HL-60 (cell line): ENCODE measurements around the gene KIF15.
A peak's percentile ranks its signal among the peaks of the same experiment; 100 is the strongest.

Experiments used
- DNase-seq, 2 experiments: peaks; one replicate each; pipeline ENCODE4 v3.0.0-alpha.2; 2010 to 2020; ENCODE audit warnings: low read depth in 1 of 2, low spot score in 1 of 2
- H3K27ac ChIP-seq: fragments of 250-450 bp; sonication (Bioruptor Pico); replicated peaks from 2 replicates; pipeline ENCODE4 v1.5.1; 2020; ENCODE audit warnings: mild to moderate bottlenecking, moderate library complexity
- H3K27me3 ChIP-seq: fragments of 250-450 bp; sonication (Bioruptor Pico); 2 replicates; pipeline ENCODE4 v1.5.1; 2021; ENCODE audit warnings: mild to moderate bottlenecking, moderate library complexity; ENCODE audit not compliant: insufficient read depth, poor library complexity, severe bottlenecking
- H3K4me3 ChIP-seq: replicated peaks from 2 replicates; pipeline ENCODE4 v1.5.1; 2011; ENCODE audit warnings: mild to moderate bottlenecking, control low read depth, low read length; ENCODE audit not compliant: insufficient read depth
- GABPA ChIP-seq: IDR thresholded peaks from 2 replicates; pipeline ENCODE4 v1.6.1; 2012; ENCODE audit warnings: low read depth
- POLR2AphosphoS5 ChIP-seq: IDR thresholded peaks from 2 replicates; pipeline ENCODE4 v1.6.1; 2012; ENCODE audit warnings: low read depth
- SPI1 ChIP-seq: IDR thresholded peaks from 2 replicates; pipeline ENCODE4 v1.6.1; 2012; ENCODE audit warnings: low read depth, mild to moderate bottlenecking, borderline replicate concordance
- long read RNA-seq: library from polyadenylated mRNA; unstranded; transcript quantifications from one replicate; pipeline ENCODE4 v2.0.0, GENCODE V29; 2020
- TF ChIP-seq, protein P1 (sequence below): IDR thresholded peaks from one replicate; pipeline ENCODE4 v1.5.1; 2011; ENCODE audit warnings: low read length, control low read depth, inconsistent platforms; ENCODE audit not compliant: insufficient read depth
- TF ChIP-seq, protein P2 (sequence below): IDR thresholded peaks from 2 replicates; pipeline ENCODE4 v1.6.1; 2012; ENCODE audit warnings: low read depth; ENCODE audit not compliant: insufficient replicate concordance

The KIF15 gene, protein sequence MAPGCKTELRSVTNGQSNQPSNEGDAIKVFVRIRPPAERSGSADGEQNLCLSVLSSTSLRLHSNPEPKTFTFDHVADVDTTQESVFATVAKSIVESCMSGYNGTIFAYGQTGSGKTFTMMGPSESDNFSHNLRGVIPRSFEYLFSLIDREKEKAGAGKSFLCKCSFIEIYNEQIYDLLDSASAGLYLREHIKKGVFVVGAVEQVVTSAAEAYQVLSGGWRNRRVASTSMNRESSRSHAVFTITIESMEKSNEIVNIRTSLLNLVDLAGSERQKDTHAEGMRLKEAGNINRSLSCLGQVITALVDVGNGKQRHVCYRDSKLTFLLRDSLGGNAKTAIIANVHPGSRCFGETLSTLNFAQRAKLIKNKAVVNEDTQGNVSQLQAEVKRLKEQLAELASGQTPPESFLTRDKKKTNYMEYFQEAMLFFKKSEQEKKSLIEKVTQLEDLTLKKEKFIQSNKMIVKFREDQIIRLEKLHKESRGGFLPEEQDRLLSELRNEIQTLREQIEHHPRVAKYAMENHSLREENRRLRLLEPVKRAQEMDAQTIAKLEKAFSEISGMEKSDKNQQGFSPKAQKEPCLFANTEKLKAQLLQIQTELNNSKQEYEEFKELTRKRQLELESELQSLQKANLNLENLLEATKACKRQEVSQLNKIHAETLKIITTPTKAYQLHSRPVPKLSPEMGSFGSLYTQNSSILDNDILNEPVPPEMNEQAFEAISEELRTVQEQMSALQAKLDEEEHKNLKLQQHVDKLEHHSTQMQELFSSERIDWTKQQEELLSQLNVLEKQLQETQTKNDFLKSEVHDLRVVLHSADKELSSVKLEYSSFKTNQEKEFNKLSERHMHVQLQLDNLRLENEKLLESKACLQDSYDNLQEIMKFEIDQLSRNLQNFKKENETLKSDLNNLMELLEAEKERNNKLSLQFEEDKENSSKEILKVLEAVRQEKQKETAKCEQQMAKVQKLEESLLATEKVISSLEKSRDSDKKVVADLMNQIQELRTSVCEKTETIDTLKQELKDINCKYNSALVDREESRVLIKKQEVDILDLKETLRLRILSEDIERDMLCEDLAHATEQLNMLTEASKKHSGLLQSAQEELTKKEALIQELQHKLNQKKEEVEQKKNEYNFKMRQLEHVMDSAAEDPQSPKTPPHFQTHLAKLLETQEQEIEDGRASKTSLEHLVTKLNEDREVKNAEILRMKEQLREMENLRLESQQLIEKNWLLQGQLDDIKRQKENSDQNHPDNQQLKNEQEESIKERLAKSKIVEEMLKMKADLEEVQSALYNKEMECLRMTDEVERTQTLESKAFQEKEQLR (N-terminal part only)
- long read RNA-seq, full-length matches to known transcripts, result 27 of 262 reads
- long read RNA-seq, partial matches to known transcripts, result 188 of 262 reads
- long read RNA-seq, other reads (novel, unspliced or antisense), result 47 of 262 reads

DNA sequence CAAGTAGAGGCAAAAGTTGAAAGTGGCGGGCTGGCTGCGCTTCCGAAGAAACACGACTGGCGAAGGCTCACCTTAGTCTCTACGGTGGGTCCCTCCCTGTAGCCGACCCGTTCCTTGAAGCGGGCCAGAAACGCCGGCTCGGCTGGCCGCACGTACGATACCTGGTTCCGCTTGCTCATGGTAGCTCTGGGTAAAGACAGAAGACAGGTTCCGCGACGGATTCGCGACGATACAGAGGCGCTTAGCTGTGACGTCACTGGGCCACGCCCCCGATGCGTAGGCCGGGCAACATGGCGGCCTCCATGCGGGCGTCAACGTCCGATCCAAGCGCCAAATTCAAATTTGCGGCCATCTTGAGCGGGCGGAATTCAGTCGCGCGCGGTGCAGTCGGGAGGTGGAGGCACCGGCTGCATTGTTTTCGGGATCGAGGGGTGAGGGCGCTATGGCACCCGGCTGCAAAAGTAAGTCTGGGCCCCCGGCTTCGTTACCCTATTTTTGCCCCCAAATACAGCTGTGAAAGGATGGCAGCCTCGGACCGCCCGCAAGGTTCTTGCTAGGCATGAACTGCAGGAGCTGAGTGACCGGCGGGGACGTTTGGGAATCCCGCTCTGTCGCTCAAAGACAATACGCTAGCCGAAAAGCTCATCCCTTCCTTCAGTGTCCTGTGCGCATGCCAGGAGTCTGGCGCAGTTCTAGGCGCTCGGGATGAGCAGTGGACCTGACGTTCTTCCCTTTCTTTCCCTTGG, at the start of gene KIF15, which contains the start of gene KIAA1143:
KIF15 (plus strand) TSS at position 371 of the 746 bp plus-strand sequence; CDS start at position 443, 72 bp downstream.
KIAA1143 (minus strand) TSS at position 196 of the 746 bp plus-strand sequence; CDS start at position 179, 17 bp downstream.
- Histone ChIP-seq H3K27me3 (no peaks in the 10 kb centered on the region), H3K4me3 (peak within 1 kb of the TSS; percentile 77), H3K27ac (peak within 1 kb of the TSS; percentile 81)
- DNase-seq, result peak; percentile 95 to 96
- TF ChIP-seq GABPA (no peak), POLR2AphosphoS5 (peak; percentile 81; the same call in 1 of the 2 replicates), SPI1 (no peak)
- TF ChIP-seq, protein P1, sequence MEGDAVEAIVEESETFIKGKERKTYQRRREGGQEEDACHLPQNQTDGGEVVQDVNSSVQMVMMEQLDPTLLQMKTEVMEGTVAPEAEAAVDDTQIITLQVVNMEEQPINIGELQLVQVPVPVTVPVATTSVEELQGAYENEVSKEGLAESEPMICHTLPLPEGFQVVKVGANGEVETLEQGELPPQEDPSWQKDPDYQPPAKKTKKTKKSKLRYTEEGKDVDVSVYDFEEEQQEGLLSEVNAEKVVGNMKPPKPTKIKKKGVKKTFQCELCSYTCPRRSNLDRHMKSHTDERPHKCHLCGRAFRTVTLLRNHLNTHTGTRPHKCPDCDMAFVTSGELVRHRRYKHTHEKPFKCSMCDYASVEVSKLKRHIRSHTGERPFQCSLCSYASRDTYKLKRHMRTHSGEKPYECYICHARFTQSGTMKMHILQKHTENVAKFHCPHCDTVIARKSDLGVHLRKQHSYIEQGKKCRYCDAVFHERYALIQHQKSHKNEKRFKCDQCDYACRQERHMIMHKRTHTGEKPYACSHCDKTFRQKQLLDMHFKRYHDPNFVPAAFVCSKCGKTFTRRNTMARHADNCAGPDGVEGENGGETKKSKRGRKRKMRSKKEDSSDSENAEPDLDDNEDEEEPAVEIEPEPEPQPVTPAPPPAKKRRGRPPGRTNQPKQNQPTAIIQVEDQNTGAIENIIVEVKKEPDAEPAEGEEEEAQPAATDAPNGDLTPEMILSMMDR, result no peak
- TF ChIP-seq, protein P2, sequence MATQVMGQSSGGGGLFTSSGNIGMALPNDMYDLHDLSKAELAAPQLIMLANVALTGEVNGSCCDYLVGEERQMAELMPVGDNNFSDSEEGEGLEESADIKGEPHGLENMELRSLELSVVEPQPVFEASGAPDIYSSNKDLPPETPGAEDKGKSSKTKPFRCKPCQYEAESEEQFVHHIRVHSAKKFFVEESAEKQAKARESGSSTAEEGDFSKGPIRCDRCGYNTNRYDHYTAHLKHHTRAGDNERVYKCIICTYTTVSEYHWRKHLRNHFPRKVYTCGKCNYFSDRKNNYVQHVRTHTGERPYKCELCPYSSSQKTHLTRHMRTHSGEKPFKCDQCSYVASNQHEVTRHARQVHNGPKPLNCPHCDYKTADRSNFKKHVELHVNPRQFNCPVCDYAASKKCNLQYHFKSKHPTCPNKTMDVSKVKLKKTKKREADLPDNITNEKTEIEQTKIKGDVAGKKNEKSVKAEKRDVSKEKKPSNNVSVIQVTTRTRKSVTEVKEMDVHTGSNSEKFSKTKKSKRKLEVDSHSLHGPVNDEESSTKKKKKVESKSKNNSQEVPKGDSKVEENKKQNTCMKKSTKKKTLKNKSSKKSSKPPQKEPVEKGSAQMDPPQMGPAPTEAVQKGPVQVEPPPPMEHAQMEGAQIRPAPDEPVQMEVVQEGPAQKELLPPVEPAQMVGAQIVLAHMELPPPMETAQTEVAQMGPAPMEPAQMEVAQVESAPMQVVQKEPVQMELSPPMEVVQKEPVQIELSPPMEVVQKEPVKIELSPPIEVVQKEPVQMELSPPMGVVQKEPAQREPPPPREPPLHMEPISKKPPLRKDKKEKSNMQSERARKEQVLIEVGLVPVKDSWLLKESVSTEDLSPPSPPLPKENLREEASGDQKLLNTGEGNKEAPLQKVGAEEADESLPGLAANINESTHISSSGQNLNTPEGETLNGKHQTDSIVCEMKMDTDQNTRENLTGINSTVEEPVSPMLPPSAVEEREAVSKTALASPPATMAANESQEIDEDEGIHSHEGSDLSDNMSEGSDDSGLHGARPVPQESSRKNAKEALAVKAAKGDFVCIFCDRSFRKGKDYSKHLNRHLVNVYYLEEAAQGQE, result peak; percentile 47

DNA sequence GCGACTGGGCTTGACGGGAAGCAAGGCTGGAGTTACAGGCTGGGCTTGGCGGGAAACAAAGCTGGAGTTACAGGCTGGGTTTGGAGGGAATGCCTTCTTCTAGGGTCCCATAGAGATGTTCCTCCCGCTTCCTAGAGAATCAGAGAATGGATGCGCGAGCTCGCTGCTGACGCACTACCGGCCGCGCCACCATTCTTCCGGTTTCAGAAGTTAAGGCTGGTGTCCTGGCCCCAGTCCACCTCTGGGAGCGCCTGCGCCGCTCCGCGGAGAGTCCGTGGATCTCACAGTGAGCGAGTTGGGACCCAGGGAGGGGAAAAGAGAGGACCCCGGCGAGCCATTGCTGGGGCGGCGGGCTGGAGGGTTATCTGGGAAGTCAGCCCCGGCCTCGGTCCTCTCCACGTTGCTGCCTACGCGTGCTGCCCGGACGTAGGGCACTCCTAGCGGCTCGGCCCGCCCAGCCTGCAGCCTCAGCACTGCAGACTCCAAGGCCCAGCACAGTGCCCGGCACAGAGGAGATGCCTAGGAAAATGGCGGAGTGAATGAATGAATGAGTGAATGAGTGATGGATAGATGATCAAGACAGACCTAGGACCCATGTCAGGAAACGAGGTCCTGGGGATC, 49.0 kb upstream of the KIF15 start, which contains the start of gene ZNF502:
ZNF502 (plus strand) TSS at position 206 of the 621 bp plus-strand sequence. CDS start 7,602 bp downstream, outside the sequence.
- H3K27me3 ChIP-seq, result no peaks in the 10 kb centered on the region
- TF ChIP-seq, protein P2, result no peak
- TF ChIP-seq, protein P1, result no peak
- no peak; the same call in 1 of the 2 replicates for TF ChIP-seq SPI1
- TF ChIP-seq POLR2AphosphoS5, result peak; percentile 56; the same call in 1 of the 2 replicates
- peak; percentile 97 for TF ChIP-seq GABPA
- H3K27ac ChIP-seq, result peak within 1 kb of the TSS; percentile 62
- peak; percentile 55 to 85 for DNase-seq
- H3K4me3 ChIP-seq, result peak within 1 kb of the TSS; percentile 82
